MM.1S (cell line): ENCODE measurements around the gene GPR62.

ENCODE experiments used
- CTCF ChIP-seq: fragments of 300-600 bp; sonication (generic); IDR thresholded peaks from 2 replicates; pipeline ENCODE4 v1.5.1; 2016; ENCODE audit warnings: antibody characterized with exemption, low read length, mixed read lengths
- EZH2 ChIP-seq: fragments of 300-600 bp; sonication (generic); optimal IDR thresholded peaks from 2 replicates; pipeline ENCODE3; 2017; ENCODE audit warnings: low read depth, mild to moderate bottlenecking, antibody characterized with exemption, low read length, mixed read lengths
- EZH2phosphoT487 ChIP-seq: fragments of 300-600 bp; sonication (generic); IDR thresholded peaks from 2 replicates; pipeline ENCODE4 v1.6.1; 2018; ENCODE audit warnings: antibody characterized with exemption, low read length

- TF ChIP-seq CTCF (no peak), EZH2 (no peak), EZH2phosphoT487 (no peak)
Measured at GRCh38 chr3:52004163-52004787, 49.1 kb downstream of the GPR62 start.
